ENCODE measurements around the gene MIAT.

MIAT gene

DNA sequence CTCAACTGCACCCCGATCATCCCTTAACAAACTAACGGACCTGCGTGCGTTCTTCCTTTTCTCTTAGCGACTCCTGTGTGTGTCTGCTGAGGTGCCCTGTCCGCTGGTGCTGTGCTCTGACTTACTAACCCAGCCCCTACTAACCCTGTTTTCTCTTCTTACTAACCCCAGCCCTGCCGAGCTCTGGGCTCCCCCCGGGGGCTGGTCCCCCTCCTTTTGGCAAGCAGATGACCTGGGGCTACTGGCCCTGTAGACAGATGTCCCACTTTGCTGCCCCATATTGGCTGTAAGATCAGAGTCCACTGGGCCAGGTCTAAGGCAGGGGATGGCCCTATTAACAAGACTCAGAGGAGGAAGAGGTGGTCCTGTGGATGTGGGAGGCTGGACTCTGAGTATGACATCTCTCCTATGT is 14.7 kb downstream of the MIAT start:
- Mint-ChIP-seq H3K4me1 (peaks cover 93% of the 10 kb centered on the region), H3K27ac (peak overlapping the region; percentile 92), H3K4me3 (peak overlapping the region; percentile 97), H3K9me3 (no peaks in the 10 kb centered on the region), H3K36me3 (no peaks in the 10 kb centered on the region), H3K27me3 (no peaks in the 10 kb centered on the region)
- ATAC-seq: peak; percentile 28

DNA sequence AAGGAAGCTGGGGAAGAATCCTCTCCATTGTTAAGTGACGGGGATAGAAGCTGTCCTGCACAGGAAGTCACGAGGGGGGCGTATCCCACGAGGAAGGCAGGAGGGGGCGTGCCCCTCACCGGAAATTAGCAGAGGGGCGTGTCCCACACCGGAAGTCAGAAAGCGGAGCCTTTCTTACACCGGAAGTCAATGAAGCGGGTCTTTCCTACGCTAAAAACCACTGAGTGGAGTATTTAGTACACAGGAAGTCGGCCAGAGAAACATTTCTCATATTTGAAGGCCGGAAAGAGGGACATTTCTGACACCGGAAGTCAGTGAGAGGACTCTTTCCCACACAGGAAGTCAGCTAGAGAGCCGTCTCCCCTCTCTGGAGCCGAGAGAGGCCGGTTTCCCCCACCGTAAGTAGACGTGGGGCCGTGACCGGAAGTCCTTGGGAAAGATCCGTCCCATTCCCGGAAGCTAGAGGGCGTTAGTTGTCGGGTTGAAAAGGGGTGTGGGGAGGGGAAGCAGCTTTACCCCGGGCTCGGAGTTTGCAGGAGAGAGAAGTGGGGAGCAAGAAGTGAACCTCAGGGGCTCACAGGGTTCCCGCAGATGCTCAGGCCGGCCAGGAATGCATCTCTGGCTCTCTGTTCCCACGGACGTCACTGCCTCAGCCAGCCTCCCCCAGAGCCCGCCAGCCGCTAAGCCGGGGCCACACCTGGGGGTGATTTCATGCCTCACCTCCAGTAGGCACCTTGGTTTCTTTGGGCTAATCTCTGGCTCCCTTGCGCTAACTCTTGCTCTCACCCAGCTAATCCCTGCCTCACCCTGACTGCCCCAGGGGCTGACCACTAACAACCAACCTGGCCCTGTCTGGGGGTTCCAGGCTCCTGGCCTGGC is 15.4 kb downstream of the MIAT start:
- H3K36me3 Mint-ChIP-seq: no peaks in the 10 kb centered on the region
- peak overlapping the region; percentile 97 for H3K4me3 Mint-ChIP-seq
- H3K27me3 Mint-ChIP-seq: no peaks in the 10 kb centered on the region
- no peaks in the 10 kb centered on the region for H3K9me3 Mint-ChIP-seq
- H3K4me1 Mint-ChIP-seq: peaks cover 85% of the 10 kb centered on the region
- ATAC-seq: peak; percentile 84
- H3K27ac Mint-ChIP-seq: peak overlapping the region; percentile 92

DNA sequence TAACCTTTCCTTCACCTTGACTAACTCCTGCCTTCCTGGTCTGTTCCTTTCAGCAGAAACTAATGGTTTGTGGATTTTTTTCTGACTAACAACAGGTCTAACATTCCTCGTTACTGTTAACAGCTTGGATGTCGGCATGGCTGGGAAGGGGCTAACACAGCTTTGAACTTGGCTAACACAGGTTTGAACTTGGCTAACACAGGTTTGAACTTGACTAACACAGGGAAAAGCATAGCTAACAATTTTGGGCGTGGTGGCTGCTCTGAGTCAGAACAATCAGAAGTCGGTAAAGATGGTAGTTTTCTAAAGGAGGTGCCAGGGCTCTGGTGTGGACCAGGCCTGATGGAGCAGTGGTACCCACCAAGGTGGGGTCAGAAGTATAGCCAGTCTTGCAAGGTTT is 16.1 kb downstream of the MIAT start:
- no peak for ATAC-seq
- no peaks in the 10 kb centered on the region for H3K27me3 Mint-ChIP-seq
- peaks cover 85% of the 10 kb centered on the region for H3K4me1 Mint-ChIP-seq
- no peaks in the 10 kb centered on the region for H3K36me3 Mint-ChIP-seq
- H3K4me3 Mint-ChIP-seq: peak overlapping the region; percentile 97
- H3K27ac Mint-ChIP-seq: peak overlapping the region; percentile 92
- no peaks in the 10 kb centered on the region for H3K9me3 Mint-ChIP-seq

DNA sequence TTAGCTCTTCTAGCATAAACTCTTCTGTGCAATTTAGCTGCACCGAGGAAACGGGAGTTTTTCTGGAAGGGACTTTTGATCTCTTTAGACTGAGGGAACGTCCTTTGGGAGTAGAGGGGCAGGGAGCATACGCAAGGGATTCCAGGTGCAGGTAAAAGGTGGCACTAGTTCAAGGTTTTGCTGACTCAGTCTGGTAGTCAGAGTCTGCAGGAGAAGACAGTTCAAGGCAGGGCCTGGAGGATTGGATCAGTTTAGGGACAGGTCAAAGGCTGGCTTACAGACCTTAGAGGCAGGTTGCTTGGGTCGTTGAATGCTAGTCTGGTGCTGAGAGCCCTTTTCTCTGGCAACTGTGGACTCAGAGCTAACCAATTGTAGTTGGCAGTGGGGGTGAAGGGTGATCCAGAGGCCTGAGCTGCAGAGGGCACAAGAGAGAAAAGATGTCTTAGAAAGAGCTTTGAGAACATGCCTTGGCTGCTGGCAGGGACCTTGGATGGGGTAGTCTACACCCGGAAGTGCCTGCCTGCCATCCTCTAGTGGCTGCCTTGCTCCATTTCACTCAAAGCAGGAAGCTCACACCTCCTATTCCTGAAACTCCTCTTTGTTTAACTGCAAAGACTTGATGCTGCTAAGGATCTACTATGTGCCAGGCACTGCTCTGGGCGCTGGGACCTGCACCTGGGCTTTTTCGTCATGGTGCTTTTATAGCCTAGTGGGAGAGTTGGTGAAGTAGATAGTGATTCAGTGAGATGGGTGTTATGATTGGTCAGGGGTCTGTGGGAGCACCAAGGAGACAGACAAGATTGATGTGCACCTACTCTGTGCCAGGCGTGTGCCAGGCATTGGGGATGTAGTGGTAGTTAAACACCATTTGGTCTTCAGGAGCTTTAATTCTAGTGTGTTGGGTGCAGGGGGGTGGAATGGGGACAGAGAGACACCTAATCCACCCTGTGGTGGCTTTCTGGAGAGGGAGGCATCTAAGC is 17.1 kb downstream of the MIAT start:
- no peaks in the 10 kb centered on the region for H3K9me3 Mint-ChIP-seq
- ATAC-seq: no peak
- peaks cover 85% of the 10 kb centered on the region for H3K4me1 Mint-ChIP-seq
- H3K27me3 Mint-ChIP-seq: no peaks in the 10 kb centered on the region
- H3K4me3 Mint-ChIP-seq: peak overlapping the region; percentile 97
- H3K27ac Mint-ChIP-seq: peak overlapping the region; percentile 92
- no peaks in the 10 kb centered on the region for H3K36me3 Mint-ChIP-seq

DNA sequence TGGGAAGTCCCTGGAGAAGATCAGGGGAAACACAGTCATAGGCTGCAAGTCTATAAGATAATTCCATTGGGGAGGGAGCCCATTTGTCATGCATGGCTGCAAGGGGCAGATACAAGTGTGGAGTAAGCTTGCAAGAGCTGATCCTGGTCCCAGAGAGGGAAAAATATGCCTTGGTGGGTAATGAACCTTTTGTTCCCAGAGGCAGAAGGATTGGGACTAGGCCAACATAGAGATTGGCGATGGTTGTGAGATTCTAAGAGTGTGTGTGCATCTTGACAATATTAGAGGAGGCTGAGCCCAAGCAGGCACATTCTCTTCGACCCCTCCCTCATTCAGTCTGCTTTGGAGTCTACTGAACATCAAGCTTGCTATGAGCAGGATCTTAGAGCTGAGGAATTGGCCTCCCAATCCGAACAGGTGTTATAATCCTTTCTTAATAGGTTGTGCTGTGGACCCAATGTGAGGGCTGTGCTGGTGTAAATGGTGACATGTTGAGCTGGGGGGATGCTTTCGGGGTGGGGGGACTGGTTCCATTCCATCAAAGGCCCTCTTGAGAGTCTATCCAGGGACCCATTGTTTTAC is 18.4 kb downstream of the MIAT start:
- H3K27me3 Mint-ChIP-seq: no peaks in the 10 kb centered on the region
- peaks cover 8% of the 10 kb centered on the region for H3K36me3 Mint-ChIP-seq
- no peaks in the 10 kb centered on the region for H3K9me3 Mint-ChIP-seq
- no peak overlapping the region for H3K4me3 Mint-ChIP-seq
- peaks cover 84% of the 10 kb centered on the region for H3K4me1 Mint-ChIP-seq
- peak overlapping the region; percentile 92 for H3K27ac Mint-ChIP-seq
- no peak for ATAC-seq

DNA sequence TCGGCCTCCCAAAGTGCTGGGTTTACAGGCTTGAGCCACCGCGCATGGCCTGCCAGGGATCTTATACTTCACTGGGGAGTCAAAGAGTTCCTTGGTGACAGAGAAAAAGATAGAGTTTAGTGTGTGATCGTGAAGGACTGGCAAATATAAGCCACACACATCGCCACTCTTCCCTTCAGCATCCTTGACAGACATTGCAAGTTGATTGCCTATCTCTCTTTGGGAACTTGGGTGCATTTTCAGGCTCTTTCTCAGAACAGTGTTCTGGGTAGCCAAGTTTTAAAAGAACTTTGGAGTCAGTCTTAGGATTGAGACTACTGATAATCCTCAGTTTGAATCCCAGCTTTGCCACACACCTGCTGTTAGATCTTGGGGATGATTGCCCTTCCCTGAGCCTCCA is 19.8 kb downstream of the MIAT start:
- H3K4me1 Mint-ChIP-seq: peaks cover 70% of the 10 kb centered on the region
- H3K27me3 Mint-ChIP-seq: no peaks in the 10 kb centered on the region
- peaks cover 20% of the 10 kb centered on the region for H3K36me3 Mint-ChIP-seq
- H3K4me3 Mint-ChIP-seq: no peak overlapping the region
- peak overlapping the region; percentile 70 for H3K27ac Mint-ChIP-seq
- H3K9me3 Mint-ChIP-seq: no peaks in the 10 kb centered on the region
- ATAC-seq: no peak

DNA sequence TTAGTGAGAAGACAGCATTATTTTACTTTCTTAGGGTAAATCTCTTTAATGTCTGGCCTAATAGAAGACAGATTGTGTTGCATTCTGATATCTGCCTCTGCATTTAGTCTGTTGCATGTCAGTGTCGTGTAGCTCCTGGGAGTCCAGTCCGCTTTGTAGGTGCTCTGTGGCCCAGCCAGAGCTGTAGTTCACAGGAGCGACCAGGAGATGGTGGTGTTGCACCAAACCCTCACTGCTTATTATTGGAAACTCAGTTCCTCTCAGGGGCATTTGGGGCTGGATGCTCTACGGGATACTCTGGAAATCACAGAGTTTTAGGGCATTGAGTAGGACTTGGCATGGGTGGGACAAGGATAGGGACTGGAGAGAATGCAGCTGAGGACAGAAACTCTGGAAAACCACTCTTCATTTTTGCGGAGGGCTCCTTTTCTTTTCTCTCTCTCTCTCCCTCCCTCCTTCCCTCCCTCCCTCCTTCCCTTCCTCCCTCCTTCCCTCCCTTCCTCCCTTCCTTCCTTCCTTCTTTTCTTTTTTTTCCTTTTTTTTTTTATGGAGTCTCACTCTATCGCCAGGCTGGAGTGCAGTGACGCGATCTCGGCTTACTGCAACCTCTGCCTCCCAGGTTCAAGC is 21.7 kb downstream of the MIAT start:
- H3K4me3 Mint-ChIP-seq: no peak overlapping the region
- H3K27ac Mint-ChIP-seq: peak overlapping the region; percentile 70
- H3K4me1 Mint-ChIP-seq: peaks cover 64% of the 10 kb centered on the region
- peaks cover 37% of the 10 kb centered on the region for H3K36me3 Mint-ChIP-seq
- peak; percentile 72 for ATAC-seq
- no peaks in the 10 kb centered on the region for H3K9me3 Mint-ChIP-seq
- H3K27me3 Mint-ChIP-seq: no peaks in the 10 kb centered on the region

DNA sequence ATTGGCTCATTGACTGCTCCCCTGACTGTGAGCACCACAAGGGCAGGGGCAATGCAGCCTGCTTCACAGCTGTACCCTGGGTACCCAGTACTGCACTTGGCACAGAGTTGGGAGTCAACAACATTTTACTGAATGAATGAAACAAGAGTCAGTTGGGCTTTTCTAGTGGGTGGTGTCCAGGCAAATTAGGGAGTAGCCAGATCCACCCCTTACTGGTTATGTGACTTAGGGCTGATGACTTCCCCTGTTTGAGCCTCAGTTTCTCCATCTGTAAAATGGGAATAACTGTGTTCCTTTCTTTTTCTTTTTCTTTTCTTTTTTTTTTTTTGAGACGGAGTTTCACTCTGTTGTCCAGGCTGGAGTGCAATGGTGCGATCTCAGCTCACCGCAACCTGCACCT is 23.1 kb downstream of the MIAT start:
- Mint-ChIP-seq H3K4me3 (no peak overlapping the region), H3K27me3 (no peaks in the 10 kb centered on the region), H3K9me3 (no peaks in the 10 kb centered on the region), H3K4me1 (peaks cover 51% of the 10 kb centered on the region), H3K36me3 (peaks cover 37% of the 10 kb centered on the region), H3K27ac (peak overlapping the region; percentile 12)
- no peak for ATAC-seq

DNA sequence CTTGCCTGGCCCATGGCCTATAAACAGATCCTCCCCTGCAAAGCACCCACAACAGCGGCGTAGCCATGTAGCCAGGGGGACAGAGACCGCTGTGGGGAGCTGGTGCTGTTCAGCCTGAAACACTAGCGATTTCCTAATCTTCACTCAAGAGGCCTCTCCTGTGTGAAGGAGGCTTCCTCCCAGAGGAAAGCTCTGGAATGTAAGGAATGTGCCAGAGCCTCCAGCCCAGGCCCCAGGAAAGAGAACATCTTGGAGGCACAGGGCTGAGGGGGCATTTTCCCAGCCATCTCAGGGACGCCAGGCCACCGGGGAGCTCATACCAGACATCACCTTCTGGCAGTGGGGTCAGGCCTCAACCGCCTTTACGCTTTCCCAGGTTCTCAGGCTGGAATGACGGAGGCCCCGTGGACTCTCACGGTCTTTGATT is 24.0 kb downstream of the MIAT start:
- H3K27me3 Mint-ChIP-seq: no peaks in the 10 kb centered on the region
- no peaks in the 10 kb centered on the region for H3K9me3 Mint-ChIP-seq
- ATAC-seq: no peak
- H3K4me3 Mint-ChIP-seq: no peak overlapping the region
- H3K27ac Mint-ChIP-seq: no peak overlapping the region
- peaks cover 41% of the 10 kb centered on the region for H3K4me1 Mint-ChIP-seq
- peaks cover 37% of the 10 kb centered on the region for H3K36me3 Mint-ChIP-seq

DNA sequence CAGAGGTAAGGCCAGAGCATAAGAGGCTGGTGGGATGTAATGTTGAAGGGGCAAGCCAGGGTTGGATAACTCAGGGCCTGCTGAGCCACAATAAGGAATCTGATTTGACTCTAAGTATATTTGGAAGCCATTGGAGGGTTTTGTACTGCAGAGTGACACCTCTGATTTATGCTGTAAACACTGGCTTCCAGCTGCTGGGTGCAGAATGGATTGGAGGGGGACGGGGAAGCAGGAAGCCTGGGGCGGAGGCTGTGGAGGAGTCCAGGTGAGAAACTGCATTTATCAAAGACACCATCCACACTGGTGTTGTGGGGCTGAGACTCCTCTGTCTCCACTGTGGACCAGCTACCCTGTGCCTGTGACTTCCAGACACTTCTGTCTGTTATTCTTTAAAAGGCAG is 26.8 kb downstream of the MIAT start:
- Mint-ChIP-seq H3K27ac (no peak overlapping the region), H3K36me3 (peaks cover 45% of the 10 kb centered on the region), H3K9me3 (no peaks in the 10 kb centered on the region), H3K4me1 (peaks cover 42% of the 10 kb centered on the region), H3K27me3 (no peaks in the 10 kb centered on the region), H3K4me3 (no peak overlapping the region)
- no peak for ATAC-seq

DNA sequence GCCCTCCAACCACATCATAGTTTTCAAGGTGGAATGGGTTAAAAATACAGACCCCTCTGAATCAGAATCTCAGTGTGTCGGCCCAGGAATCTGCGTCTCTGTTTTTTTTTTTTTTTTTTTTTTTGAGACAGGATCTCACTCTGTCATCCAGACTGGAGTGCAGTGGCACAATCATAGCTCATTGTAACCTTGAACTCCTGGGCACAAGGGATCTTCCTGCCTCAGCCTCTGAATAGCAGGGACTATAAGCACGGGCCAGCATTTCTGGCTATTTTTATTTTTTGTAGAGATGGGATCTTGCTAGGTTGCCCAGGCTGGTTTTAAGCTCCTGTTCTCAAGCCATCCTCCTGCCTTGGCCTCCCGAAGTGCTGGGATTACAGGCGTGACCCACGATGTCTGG is 28.2 kb downstream of the MIAT start:
- Mint-ChIP-seq H3K4me1 (peaks cover 29% of the 10 kb centered on the region), H3K9me3 (no peaks in the 10 kb centered on the region), H3K36me3 (peaks cover 43% of the 10 kb centered on the region), H3K27ac (no peak overlapping the region), H3K27me3 (no peaks in the 10 kb centered on the region), H3K4me3 (no peak overlapping the region)
- no peak for ATAC-seq

DNA sequence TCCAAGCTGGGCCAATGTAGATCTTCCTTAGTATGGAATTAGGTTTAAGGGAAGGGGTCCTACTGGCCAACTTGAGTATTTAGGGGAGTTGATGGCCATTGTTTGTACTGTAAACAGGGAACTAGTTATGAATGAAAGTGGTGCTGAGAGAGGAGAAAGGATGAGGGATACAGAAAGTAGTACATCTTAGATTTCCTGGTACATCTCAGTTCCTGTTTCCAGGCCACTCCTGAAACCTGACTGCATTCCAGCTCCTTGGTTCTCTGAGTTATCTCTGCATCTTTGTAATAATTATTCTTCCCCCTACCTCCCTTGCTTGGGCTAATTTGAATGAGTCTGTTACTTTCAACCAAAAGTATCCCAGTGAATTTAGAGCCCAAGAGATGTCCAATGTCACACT is 30.1 kb downstream of the MIAT start:
- Mint-ChIP-seq H3K27ac (no peak overlapping the region), H3K27me3 (no peaks in the 10 kb centered on the region), H3K4me1 (peaks cover 46% of the 10 kb centered on the region), H3K4me3 (no peak overlapping the region), H3K36me3 (peaks cover 38% of the 10 kb centered on the region), H3K9me3 (no peaks in the 10 kb centered on the region)
- no peak for ATAC-seq

DNA sequence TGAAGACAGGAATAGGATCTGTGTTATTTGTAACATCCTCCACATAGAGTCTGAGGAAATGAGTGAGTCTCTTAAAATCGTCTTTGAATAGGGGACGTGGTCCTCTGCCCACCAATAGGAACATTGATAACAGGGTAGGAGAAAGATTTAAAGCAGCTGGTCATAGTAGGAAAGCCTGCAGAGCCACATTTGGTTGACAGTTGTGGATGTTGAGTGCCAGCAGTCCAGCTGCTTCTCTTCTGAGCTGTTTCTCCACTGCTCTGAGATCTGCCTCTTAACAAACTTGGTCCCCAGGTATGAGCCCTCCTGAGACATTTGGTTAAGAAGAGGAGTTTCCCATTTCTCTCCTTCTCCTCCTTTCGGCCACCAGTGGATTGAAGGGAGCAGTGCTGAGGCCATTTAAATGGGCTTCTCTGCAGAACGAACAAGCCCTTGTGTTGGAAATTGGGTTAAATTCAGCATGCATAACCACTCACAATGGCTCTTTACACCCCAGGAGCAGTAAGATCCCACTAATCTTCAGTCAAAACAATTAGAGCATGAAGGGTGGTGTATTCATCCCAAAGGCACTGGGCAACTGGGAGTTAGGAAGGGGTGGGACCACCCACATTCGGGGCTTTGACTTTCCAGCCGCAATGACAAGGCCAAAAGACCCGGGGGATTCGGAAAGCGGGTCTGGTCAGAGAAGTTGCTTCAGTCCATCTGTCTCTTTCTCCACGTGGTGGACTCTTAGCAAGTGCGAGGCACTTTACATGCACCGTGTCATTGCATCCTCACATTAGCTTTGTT is 32.3 kb downstream of the MIAT start:
- Mint-ChIP-seq H3K27me3 (no peaks in the 10 kb centered on the region), H3K4me1 (peaks cover 36% of the 10 kb centered on the region), H3K36me3 (peaks cover 37% of the 10 kb centered on the region), H3K4me3 (no peak overlapping the region), H3K9me3 (peaks cover 3% of the 10 kb centered on the region), H3K27ac (no peak overlapping the region)
- ATAC-seq: no peak

DNA sequence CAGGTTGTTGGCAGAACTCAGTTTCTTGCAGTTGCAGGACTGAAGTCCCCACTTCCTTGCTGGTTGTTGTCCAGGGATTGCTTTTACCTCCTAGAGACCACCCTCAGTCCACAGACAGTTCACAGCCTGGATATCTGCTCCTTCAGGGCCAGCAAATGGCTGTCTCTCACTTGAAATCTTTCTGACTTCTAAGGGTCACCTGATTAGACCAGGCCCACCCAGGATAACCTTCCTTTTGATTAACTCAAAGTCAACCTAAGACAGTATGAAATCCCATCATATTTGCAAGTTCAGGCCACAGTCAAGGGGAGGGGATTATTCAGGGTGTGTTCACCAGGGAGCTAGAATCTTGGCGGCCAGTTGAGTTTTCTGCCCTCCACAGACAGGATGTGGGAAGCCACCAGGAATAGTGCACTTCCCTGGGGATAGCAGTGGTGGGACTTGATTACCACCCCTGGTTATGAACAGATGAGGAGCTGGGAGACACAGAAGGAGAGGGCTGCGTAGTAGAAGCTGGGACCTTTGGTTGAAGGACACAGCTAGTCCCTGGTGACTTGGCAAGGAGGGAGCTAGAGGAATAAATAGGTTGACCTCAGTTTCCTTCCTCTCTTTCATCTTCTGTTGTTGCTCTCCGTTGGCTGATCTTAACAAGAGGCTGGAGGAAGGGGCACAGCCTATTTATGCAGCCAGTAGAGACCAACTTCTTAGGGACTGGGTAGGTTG is 33.4 kb downstream of the MIAT start:
- Mint-ChIP-seq H3K4me1 (peaks cover 36% of the 10 kb centered on the region), H3K27ac (no peak overlapping the region), H3K9me3 (peaks cover 3% of the 10 kb centered on the region), H3K36me3 (peaks cover 48% of the 10 kb centered on the region), H3K4me3 (no peak overlapping the region), H3K27me3 (no peaks in the 10 kb centered on the region)
- no peak for ATAC-seq
